ENCODE data around the gene WDR27.

Gene WDR27

GRCh38 chr6:169425628-169426370 is 276.0 kb downstream of the WDR27 start:
- DNase-seq, result no peak

- DNase-seq, result no peak
These were observed 277.0 kb downstream of the WDR27 start for GRCh38 chr6:169424821-169425240.

- DNase-seq, result no peak
These were observed 277.6 kb downstream of the WDR27 start for GRCh38 chr6:169424149-169424804.

GRCh38 chr6:169421586-169422264 is 280.1 kb downstream of the WDR27 start:
- no peak for DNase-seq

- peak; percentile 32 for DNase-seq
These were observed 280.8 kb downstream of the WDR27 start for GRCh38 chr6:169420912-169421543.

GRCh38 chr6:169417101-169417500 is 284.7 kb downstream of the WDR27 start:
- no peak for DNase-seq

GRCh38 chr6:169416249-169416648 is 285.6 kb downstream of the WDR27 start:
- DNase-seq, result no peak

- DNase-seq, result no peak
These were observed 286.6 kb downstream of the WDR27 start for GRCh38 chr6:169415179-169415578.

GRCh38 chr6:169411722-169412121 is 290.1 kb downstream of the WDR27 start:
- no peak for DNase-seq

GRCh38 chr6:169411296-169411695 is 290.5 kb downstream of the WDR27 start:
- no peak for DNase-seq

GRCh38 chr6:169409742-169410312 is 292.0 kb downstream of the WDR27 start:
- no peak for DNase-seq

- no peak for DNase-seq
These were observed 294.5 kb downstream of the WDR27 start for GRCh38 chr6:169407325-169407724.

Measured in RPMI8226 (cell line).